Measurements from ENCODE around the gene KATNB1.

The KATNB1 gene

DNA sequence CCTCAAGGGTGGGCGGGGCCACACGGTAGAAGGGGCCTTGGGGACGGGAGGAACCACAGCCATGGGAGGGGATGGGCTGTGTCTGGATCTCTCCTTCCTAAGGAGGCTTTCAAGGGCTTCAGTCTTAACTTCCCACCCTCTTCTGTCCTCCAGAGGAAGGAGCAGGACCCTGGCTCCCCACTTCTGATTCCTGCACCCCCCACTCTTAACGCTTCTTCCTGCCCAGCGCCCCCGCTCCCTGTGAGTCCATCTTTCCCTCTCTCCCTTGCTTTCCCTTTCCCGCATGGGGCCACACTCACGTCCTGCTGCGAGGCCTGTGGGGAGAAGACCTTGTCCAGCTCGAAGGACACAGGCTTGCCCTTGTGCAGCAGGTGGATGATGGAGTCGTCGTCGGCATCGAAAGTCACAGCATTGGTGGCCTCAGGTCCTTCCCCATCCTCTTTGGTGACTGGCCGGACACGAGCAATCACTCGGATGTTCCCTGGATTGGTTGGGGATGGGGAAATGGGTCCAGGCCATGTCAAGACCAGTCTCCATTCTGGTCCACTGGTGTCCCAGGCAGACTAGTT is 29.7 kb downstream of the KATNB1 start:
- Histone ChIP-seq H3K23ac (ENCODE audit: low read length) (no peak overlapping the region), H2BK15ac (replicated peaks; ENCODE audit: low read depth) (no peak overlapping the region), H4K5ac (ENCODE audit: low read length) (no peak overlapping the region), H3K4me1 (ENCODE audit: control insufficient read depth, low read depth, low read length) (no peaks in the 10 kb centered on the region), H3K79me1 (ENCODE audit: low read length) (no peaks in the 10 kb centered on the region), H3K27me3 (ENCODE audit: insufficient read depth, low read length, poor library complexity) (no peaks in the 10 kb centered on the region), H3K4ac (ENCODE audit: low read depth, low read length) (no peak overlapping the region), H2BK5ac (ENCODE audit: low read length) (no peak overlapping the region), H3K9ac (ENCODE audit: low read length) (no peak overlapping the region), H3K36me3 (ENCODE audit: control insufficient read depth, insufficient read depth, low read length) (peaks cover 9% of the 10 kb centered on the region), H4K8ac (ENCODE audit: low read depth, low read length) (no peak overlapping the region), H3K4me3 (ENCODE audit: low read length) (no peak overlapping the region), H3K4me2 (ENCODE audit: low read length) (no peak overlapping the region), H3K27ac (ENCODE audit: low read depth, low read length) (no peak overlapping the region), H3K79me2 (ENCODE audit: control insufficient read depth, insufficient read depth, low read length) (no peaks in the 10 kb centered on the region), H2AK5ac (ENCODE audit: low read length) (no peak overlapping the region), H3K18ac (ENCODE audit: low read length) (no peak overlapping the region), H3K56ac (ENCODE audit: low read length) (no peak overlapping the region), H2BK120ac (ENCODE audit: low read depth, low read length) (no peak overlapping the region)
- no CpG with 5 or more reads among the region's 17 CpGs for WGBS (ENCODE audit: extremely low coverage, insufficient coverage, low lambda C conversion rate)
- no peak for DNase-seq

DNA sequence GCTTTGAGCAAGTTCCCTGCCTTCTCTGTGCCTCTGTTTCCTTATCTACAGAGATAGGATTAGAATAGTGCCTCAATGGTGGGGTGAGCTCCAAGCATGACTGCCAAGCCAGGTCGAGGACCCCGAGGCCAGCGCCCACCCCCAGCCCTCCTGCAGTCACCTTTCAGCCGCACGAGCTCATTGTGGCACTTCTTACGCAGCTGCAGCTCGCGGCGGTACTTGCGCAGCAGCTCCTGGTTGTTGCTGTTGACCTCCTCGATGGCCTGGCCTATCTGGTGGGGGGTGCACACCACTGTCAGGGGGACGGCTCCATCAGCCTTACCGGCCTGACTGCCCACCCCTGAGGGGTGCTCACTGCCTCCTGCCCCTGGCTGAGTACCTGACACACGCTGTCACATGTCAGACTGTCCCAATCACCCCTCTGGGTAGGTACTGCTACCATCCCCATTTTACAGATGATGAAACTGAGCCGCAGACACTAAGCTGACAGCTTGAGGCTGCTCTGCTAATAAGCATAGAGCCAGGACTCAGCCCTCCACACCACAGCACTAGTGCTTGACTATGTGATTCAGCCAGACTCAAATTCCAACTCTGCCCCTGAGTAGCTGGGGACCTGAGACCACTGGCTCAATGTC is 31.3 kb downstream of the KATNB1 start:
- no peak overlapping the region for H4K8ac ChIP-seq (ENCODE audit: low read depth, low read length)
- DNase-seq: no peak
- no peaks in the 10 kb centered on the region for H3K79me1 ChIP-seq (ENCODE audit: low read length)
- no peaks in the 10 kb centered on the region for H3K79me2 ChIP-seq (ENCODE audit: control insufficient read depth, insufficient read depth, low read length)
- no peak overlapping the region for H3K18ac ChIP-seq (ENCODE audit: low read length)
- no peak overlapping the region for H2AK5ac ChIP-seq (ENCODE audit: low read length)
- H2BK120ac ChIP-seq (ENCODE audit: low read depth, low read length): no peak overlapping the region
- no peak overlapping the region for H3K9ac ChIP-seq (ENCODE audit: low read length)
- no peaks in the 10 kb centered on the region for H3K27me3 ChIP-seq (ENCODE audit: insufficient read depth, low read length, poor library complexity)
- no peak overlapping the region for H2BK15ac ChIP-seq (replicated peaks; ENCODE audit: low read depth)
- H3K23ac ChIP-seq (ENCODE audit: low read length): no peak overlapping the region
- no peak overlapping the region for H3K4me2 ChIP-seq (ENCODE audit: low read length)
- H3K36me3 ChIP-seq (ENCODE audit: control insufficient read depth, insufficient read depth, low read length): peaks cover 13% of the 10 kb centered on the region
- no peak overlapping the region for H3K4me3 ChIP-seq (ENCODE audit: low read length)
- H3K4ac ChIP-seq (ENCODE audit: low read depth, low read length): no peak overlapping the region
- no CpG with 5 or more reads among the region's 15 CpGs for WGBS (ENCODE audit: extremely low coverage, insufficient coverage, low lambda C conversion rate)
- no peak overlapping the region for H3K27ac ChIP-seq (ENCODE audit: low read depth, low read length)
- no peak overlapping the region for H2BK5ac ChIP-seq (ENCODE audit: low read length)
- H3K4me1 ChIP-seq (ENCODE audit: control insufficient read depth, low read depth, low read length): no peaks in the 10 kb centered on the region
- H3K56ac ChIP-seq (ENCODE audit: low read length): no peak overlapping the region
- H4K5ac ChIP-seq (ENCODE audit: low read length): no peak overlapping the region

- no peak overlapping the region for H3K56ac ChIP-seq (ENCODE audit: low read length)
- no peaks in the 10 kb centered on the region for H3K79me1 ChIP-seq (ENCODE audit: low read length)
- H3K23ac ChIP-seq (ENCODE audit: low read length): no peak overlapping the region
- no peak overlapping the region for H3K9ac ChIP-seq (ENCODE audit: low read length)
- no peak overlapping the region for H2BK5ac ChIP-seq (ENCODE audit: low read length)
- no peak overlapping the region for H4K5ac ChIP-seq (ENCODE audit: low read length)
- no peak overlapping the region for H3K4me2 ChIP-seq (ENCODE audit: low read length)
- no peaks in the 10 kb centered on the region for H3K4me1 ChIP-seq (ENCODE audit: control insufficient read depth, low read depth, low read length)
- no peak overlapping the region for H2BK15ac ChIP-seq (replicated peaks; ENCODE audit: low read depth)
- no peak overlapping the region for H3K4me3 ChIP-seq (ENCODE audit: low read length)
- no peak overlapping the region for H3K27ac ChIP-seq (ENCODE audit: low read depth, low read length)
- no peak overlapping the region for H2BK120ac ChIP-seq (ENCODE audit: low read depth, low read length)
- WGBS (ENCODE audit: extremely low coverage, insufficient coverage, low lambda C conversion rate): no CpG with 5 or more reads among the region's 22 CpGs
- no peaks in the 10 kb centered on the region for H3K79me2 ChIP-seq (ENCODE audit: control insufficient read depth, insufficient read depth, low read length)
- no peak for DNase-seq
- no peak overlapping the region for H3K18ac ChIP-seq (ENCODE audit: low read length)
- H3K4ac ChIP-seq (ENCODE audit: low read depth, low read length): no peak overlapping the region
- no peak overlapping the region for H2AK5ac ChIP-seq (ENCODE audit: low read length)
- H3K36me3 ChIP-seq (ENCODE audit: control insufficient read depth, insufficient read depth, low read length): peaks cover 13% of the 10 kb centered on the region
- H4K8ac ChIP-seq (ENCODE audit: low read depth, low read length): no peak overlapping the region
- H3K27me3 ChIP-seq (ENCODE audit: insufficient read depth, low read length, poor library complexity): no peaks in the 10 kb centered on the region
Observed at GRCh38 chr16:57769541-57770145, 34.1 kb downstream of the KATNB1 start.

GRCh38 chr16:57770361-57770760 is 34.8 kb downstream of the KATNB1 start:
- Histone ChIP-seq H4K8ac (ENCODE audit: low read depth, low read length) (no peak overlapping the region), H3K36me3 (ENCODE audit: control insufficient read depth, insufficient read depth, low read length) (peaks cover 13% of the 10 kb centered on the region)
- no CpG with 5 or more reads among the region's 15 CpGs for WGBS (ENCODE audit: extremely low coverage, insufficient coverage, low lambda C conversion rate)

GRCh38 chr16:57771141-57771785 is 35.7 kb downstream of the KATNB1 start:
- no peak overlapping the region for H2BK15ac ChIP-seq (replicated peaks; ENCODE audit: low read depth)
- no peak for DNase-seq

More at GRCh38 chr16:57770361-57770760, 34.8 kb downstream of the KATNB1 start:
- no peak overlapping the region for H2BK15ac ChIP-seq (replicated peaks; ENCODE audit: low read depth)
- no peak overlapping the region for H3K27ac ChIP-seq (ENCODE audit: low read depth, low read length)
- no peak overlapping the region for H4K5ac ChIP-seq (ENCODE audit: low read length)
- H3K79me1 ChIP-seq (ENCODE audit: low read length): no peaks in the 10 kb centered on the region
- H3K23ac ChIP-seq (ENCODE audit: low read length): no peak overlapping the region
- H3K18ac ChIP-seq (ENCODE audit: low read length): no peak overlapping the region
- no peak overlapping the region for H3K4me2 ChIP-seq (ENCODE audit: low read length)
- H3K4me3 ChIP-seq (ENCODE audit: low read length): no peak overlapping the region
- H2AK5ac ChIP-seq (ENCODE audit: low read length): no peak overlapping the region
- H2BK120ac ChIP-seq (ENCODE audit: low read depth, low read length): no peak overlapping the region
- no peaks in the 10 kb centered on the region for H3K27me3 ChIP-seq (ENCODE audit: insufficient read depth, low read length, poor library complexity)
- H3K4ac ChIP-seq (ENCODE audit: low read depth, low read length): no peak overlapping the region
- H3K4me1 ChIP-seq (ENCODE audit: control insufficient read depth, low read depth, low read length): peaks cover 3% of the 10 kb centered on the region
- H3K9ac ChIP-seq (ENCODE audit: low read length): no peak overlapping the region
- DNase-seq: no peak
- no peak overlapping the region for H2BK5ac ChIP-seq (ENCODE audit: low read length)
- H3K56ac ChIP-seq (ENCODE audit: low read length): no peak overlapping the region
- H3K79me2 ChIP-seq (ENCODE audit: control insufficient read depth, insufficient read depth, low read length): no peaks in the 10 kb centered on the region

More at GRCh38 chr16:57771141-57771785, 35.7 kb downstream of the KATNB1 start:
- no peak overlapping the region for H3K4me3 ChIP-seq (ENCODE audit: low read length)
- H3K4ac ChIP-seq (ENCODE audit: low read depth, low read length): no peak overlapping the region
- no peak overlapping the region for H3K18ac ChIP-seq (ENCODE audit: low read length)
- no peak overlapping the region for H2BK5ac ChIP-seq (ENCODE audit: low read length)
- H3K9ac ChIP-seq (ENCODE audit: low read length): no peak overlapping the region
- no peaks in the 10 kb centered on the region for H3K27me3 ChIP-seq (ENCODE audit: insufficient read depth, low read length, poor library complexity)
- no CpG with 5 or more reads among the region's 26 CpGs for WGBS (ENCODE audit: extremely low coverage, insufficient coverage, low lambda C conversion rate)
- no peak overlapping the region for H3K56ac ChIP-seq (ENCODE audit: low read length)
- no peak overlapping the region for H3K4me2 ChIP-seq (ENCODE audit: low read length)
- H3K4me1 ChIP-seq (ENCODE audit: control insufficient read depth, low read depth, low read length): peaks cover 8% of the 10 kb centered on the region
- H3K27ac ChIP-seq (ENCODE audit: low read depth, low read length): no peak overlapping the region
- no peaks in the 10 kb centered on the region for H3K79me1 ChIP-seq (ENCODE audit: low read length)
- H3K79me2 ChIP-seq (ENCODE audit: control insufficient read depth, insufficient read depth, low read length): no peaks in the 10 kb centered on the region
- no peak overlapping the region for H3K23ac ChIP-seq (ENCODE audit: low read length)
- H3K36me3 ChIP-seq (ENCODE audit: control insufficient read depth, insufficient read depth, low read length): peaks cover 13% of the 10 kb centered on the region
- no peak overlapping the region for H4K8ac ChIP-seq (ENCODE audit: low read depth, low read length)
- H2AK5ac ChIP-seq (ENCODE audit: low read length): no peak overlapping the region
- no peak overlapping the region for H4K5ac ChIP-seq (ENCODE audit: low read length)
- no peak overlapping the region for H2BK120ac ChIP-seq (ENCODE audit: low read depth, low read length)

Measured in mesendoderm (in vitro differentiated cells).